GM13976 (cell line): ENCODE data around the gene CREG1.

ENCODE experiments used
- DNase-seq: peaks from one replicate; pipeline ENCODE4 v3.0.0; 2012; ENCODE audit warnings: low spot score
- CTCF ChIP-seq: IDR thresholded peaks from 2 replicates; pipeline ENCODE4 v1.5.1; 2012; ENCODE audit warnings: borderline replicate concordance, mild to moderate bottlenecking; ENCODE audit not compliant: insufficient read depth; ENCODE audit errors: extremely low read depth, missing control alignments, control extremely low read depth
- in situ Hi-C: fragments of 300-500 bp; cut with MboI; formaldehyde crosslinking; loops from one replicate; pipeline ENCODE4 v1.12.0; 2022; ENCODE audit warnings: low sequenced_read_pairs, mixed read lengths, inconsistent platforms; ENCODE audit not compliant: unreplicated experiment

CREG1 gene

GRCh38 chr1:167532964-167533824 is 20.4 kb downstream of the CREG1 start:
- in situ Hi-C loops: loop anchor here (10.0 to 25.0 kb wide), 3 partner anchors 271 to 621 kb away; no protein-coding TSS in a partner anchor
- no peak for DNase-seq
- no peak for TF ChIP-seq CTCF

- in situ Hi-C loops: loop anchor here (10.0 to 25.0 kb wide), 3 partner anchors 270 to 620 kb away; no protein-coding TSS in a partner anchor
- TF ChIP-seq CTCF: no peak
Measured at GRCh38 chr1:167532375-167532774, 21.2 kb downstream of the CREG1 start.

DNA sequence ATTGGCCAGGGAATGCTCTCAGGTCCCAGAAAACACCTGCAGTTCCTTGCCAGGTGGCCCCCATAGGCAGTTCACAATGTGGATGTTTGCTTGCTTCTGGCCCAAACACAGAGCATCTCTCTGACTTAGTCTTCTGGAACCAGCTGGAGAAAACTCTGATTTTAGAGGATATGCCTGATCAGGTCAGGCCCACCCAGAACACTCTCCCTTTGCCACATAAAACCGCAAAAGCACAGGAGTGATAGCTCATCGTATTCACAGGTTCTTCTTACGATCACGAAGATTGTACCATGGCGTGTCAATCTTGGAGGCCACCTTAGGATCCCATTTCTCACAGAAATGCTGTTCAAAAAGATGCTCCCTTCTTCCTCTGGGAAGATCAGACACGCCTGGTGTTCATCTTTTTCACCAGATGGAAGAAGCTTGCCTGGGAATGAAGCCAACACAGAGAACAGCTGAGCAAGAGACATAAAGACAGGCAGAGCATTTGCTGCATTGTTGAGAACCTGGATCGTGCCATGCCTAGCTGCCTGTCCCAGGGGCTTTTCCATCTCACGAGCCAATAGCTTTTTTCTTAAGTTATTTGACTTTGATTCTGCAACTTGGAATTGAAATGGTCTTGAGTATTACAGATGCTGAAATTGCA is 23.6 kb downstream of the CREG1 start:
- in situ Hi-C loops: loop anchor here (10.0 to 25.0 kb wide), 3 partner anchors 268 to 618 kb away; no protein-coding TSS in a partner anchor
- DNase-seq: no peak
- no peak for TF ChIP-seq CTCF

More at GRCh38 chr1:167532375-167532774, 21.2 kb downstream of the CREG1 start:
- no peak for DNase-seq

DNA sequence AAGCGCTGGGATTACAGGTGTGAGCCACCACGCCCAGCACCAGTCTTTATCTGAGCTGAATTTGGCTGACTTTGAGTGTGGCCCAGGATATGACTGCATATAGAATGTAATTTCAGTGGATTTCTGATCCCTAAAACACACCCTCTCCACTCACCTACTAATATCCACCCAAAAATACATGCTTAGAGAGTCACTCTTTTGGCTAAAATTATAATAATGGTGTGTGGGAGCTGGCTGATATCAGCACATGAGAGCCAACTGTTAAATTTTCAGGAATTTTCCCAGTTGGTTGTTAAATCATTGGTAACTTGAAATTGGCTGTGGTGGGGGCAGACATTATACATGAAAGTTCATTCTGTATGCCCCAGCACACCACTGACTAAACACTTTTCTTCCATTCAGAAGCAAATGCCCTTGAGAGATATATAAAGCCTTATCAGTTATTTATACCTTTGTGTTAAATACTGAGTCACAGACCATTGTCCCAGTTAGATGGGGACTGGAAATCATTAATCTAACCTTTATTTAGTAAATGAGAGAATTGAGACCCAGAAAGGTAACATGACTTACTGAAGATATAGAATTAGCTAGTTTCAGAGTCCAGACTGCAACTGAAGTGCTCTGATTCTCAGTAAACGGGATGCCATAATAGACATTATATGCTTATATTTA is 25.4 kb downstream of the CREG1 start:
- no peak for TF ChIP-seq CTCF
- DNase-seq: no peak
- in situ Hi-C loops: loop anchor here (25.0 kb wide), 2 partner anchors 266 to 616 kb away; no protein-coding TSS in a partner anchor

DNA sequence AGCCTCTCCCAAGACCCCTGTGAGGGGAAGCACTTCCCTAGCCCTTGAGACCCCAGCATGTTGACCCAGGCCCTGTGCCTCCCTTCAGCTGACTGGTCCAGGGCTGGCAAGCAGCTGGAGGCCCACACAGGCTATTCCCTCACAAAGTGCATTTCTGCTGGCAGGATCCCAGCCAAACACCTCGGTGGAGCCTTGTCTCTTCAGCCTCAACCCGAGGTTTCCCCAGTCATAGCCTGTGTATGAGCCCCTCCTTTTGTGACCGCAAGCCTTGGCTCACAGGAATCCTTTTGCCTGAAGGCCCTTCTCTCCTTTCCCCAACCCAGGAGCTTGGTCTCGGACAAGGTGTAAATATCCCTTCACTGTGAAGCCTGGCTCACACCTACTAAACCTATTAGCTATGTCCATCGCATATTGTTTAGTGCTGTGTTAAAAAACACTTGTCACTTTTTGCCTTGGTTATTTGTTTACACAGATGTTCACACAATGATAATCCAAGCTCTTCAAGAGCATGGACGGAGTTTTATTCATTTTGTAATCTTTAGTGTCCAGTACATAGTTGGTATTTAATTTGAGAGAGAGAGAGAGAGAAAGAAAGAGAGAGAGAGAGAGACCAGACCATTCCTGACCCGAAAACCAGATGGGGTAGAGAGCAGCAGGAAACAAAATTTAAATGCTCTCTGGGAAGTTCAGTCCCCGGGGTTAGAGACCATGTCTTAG is 26.7 kb downstream of the CREG1 start:
- in situ Hi-C loops: loop anchor here (25.0 kb wide), 2 partner anchors 265 to 615 kb away; no protein-coding TSS in a partner anchor
- no peak for TF ChIP-seq CTCF
- no peak for DNase-seq
